HG02870 (cell line): ENCODE results near the gene ACIN1.
A peak's percentile ranks its signal among the peaks of the same experiment; 100 is the strongest.

Experiments
- ATAC-seq: cut with Tn5 transposase; IDR thresholded peaks from one replicate; pipeline ENCODE4 v1.9.1; 2021; ENCODE audit warnings: mild to moderate bottlenecking, moderate library complexity; ENCODE audit not compliant: unreplicated experiment

ACIN1 gene

DNA sequence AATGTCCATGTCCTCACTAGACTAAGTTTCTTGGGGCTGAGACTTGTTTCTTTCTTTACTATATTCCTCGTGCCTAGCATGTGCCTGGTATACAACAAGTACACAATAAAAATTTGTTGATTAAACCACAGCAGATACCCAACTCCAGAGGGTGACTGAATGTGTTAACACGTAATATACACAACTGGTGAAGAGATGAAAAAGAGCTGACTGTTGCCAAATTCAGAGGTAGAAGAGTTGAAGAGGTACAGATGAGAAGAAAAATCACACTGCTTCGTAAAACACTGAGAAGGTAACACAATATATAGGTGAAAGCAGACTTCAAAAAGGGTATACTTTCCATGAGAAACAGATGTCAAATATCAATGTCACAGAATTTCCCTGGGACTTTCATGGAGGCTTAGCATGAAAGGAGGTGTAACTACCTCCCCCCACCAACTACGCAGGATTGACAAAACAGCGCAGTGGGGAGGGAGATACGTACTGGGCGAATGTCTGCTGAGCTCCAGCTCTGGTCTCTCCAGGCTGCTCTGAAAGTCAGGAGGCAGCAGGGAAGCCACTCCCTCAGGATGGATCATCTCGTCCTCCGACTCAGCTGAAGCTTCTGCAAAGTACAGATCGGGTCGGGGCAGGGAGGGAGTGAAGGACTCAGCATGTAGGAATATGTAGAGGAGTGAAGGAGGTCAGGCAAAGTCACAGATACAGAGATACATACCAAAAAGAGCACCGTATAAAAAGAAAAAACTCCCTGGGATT is 5.3 kb downstream of the ACIN1 start:
- ATAC-seq: no peak

- no peak for ATAC-seq
Observed at GRCh38 chr14:23086565-23086964, 8.4 kb downstream of the ACIN1 start.

- ATAC-seq: no peak
Observed at GRCh38 chr14:23085458-23085857, 9.5 kb downstream of the ACIN1 start.

GRCh38 chr14:23080474-23080873 is 14.5 kb downstream of the ACIN1 start:
- no peak for ATAC-seq

DNA sequence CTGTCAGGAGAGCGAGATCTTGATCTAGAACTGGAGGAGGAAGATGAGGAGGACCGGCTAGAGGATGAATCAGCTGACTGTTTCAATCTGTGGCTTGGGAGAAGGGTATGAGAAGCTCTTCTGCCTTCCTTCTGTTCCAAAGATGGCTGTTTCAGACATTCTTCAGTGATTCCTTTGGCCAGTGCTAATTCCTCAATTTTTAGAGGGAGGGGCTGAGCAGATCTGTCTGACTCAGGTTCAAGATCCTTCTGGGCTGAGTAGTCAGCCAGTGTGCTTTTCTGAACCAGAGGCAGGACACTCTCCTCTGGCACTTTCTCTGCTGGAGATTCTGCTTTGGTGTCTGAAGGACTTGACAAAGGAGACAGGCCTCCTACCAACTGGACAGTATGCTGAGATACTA is 15.2 kb downstream of the ACIN1 start:
- no peak for ATAC-seq

DNA sequence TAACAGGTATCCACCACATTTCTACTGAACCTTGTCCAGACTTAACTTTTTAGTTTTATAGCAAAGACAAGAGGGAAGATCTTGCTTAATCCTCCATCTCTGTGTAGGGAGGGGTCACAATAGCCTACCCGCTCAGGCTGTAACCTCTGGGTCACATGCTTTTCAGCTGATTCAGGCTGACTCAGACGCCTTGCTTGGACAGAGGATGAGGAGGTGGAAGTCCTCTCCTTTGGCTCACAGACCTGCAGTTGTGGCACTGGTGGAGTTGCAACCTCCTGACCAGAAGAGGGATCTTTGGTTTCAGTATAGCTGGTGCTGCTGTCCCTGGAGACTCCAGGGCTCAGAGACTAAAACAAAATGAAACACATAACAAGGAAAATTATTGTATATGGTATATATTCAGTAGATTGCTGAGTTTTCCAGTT is 16.2 kb downstream of the ACIN1 start:
- no peak for ATAC-seq

- no peak for ATAC-seq
Observed at GRCh38 chr14:23077962-23078361, 17.0 kb downstream of the ACIN1 start.

DNA sequence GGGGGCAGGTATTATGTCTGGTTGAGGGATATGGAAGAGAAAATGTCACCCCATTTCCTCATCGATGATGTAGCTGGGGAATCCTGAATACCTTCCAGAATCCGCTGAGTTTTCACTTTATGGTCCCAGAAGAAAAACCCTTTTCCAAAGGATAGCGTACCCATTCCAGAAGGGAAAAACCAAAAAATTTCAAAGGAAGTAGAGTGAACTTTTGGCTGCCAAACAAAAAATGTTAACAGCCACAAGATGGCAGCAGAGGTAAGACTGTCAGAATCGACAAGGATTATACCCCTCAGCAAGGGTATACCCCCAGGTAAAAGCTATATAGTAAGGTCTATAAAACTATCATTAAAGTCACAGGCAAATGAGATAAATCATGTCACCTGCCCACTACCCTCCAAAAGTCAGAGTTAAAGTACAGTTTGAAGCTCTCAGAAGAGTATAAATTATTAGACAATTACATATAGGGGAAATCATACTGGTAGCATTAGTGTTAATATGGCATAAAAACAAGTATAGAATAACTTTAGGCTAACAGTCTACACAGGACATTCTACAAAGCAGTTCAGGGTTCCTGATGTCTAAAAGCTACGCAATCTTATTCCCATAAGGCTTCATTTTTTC is 18.0 kb downstream of the ACIN1 start:
- ATAC-seq: no peak

DNA sequence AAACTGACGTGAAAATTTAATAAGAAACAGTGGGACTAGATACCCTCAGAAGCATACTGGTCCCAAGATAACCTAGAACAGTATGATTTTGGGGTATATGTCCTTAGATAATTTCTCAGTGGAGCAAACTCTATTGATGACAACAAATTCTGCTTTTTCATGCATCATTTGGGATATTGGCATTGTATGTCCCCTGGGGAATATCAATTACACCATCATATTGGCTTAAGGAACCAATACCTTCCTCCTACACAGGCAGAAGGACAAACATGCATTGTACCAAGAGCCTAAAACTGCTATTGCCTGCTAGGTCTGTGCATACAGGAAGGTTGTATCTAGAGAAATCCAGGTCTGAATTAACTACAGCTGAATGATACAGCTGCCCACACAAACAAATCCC is 20.0 kb downstream of the ACIN1 start:
- ATAC-seq: no peak

- ATAC-seq: no peak
Observed at GRCh38 chr14:23071921-23072539, 22.9 kb downstream of the ACIN1 start.

DNA sequence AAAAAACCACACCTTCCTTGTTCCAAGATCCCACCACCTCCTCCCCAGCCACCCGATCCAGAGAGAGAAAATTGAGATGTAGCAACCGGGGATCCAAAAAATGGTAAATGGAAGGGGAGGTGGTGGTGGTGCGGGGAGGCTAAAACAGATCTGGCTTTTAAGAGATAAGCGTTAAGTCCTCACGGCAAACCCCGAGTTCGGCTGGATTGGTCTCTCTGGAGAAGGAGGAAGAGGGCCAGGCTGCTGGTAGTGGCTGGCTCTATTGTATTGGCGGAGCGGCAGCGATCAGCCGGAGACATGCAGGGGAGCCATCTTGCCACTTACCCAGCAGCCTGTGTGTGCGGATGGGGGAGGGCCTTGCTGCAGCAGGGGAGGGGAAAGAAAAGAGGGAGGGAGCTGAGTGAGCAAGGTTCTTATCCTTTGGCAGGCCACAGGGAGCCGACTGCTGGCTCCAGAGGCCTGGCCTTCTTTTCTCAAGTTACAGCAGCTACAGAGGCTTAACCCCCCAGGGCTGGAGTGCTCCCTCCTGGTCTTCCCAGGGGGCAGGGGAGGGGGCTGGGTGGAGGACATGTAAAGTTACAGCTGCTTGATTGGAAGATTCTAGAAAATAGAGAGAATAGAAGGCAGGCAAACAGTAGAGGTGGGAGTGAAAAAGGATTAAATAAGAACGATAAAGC is 23.6 kb downstream of the ACIN1 start:
- ATAC-seq: peak; percentile 85

DNA sequence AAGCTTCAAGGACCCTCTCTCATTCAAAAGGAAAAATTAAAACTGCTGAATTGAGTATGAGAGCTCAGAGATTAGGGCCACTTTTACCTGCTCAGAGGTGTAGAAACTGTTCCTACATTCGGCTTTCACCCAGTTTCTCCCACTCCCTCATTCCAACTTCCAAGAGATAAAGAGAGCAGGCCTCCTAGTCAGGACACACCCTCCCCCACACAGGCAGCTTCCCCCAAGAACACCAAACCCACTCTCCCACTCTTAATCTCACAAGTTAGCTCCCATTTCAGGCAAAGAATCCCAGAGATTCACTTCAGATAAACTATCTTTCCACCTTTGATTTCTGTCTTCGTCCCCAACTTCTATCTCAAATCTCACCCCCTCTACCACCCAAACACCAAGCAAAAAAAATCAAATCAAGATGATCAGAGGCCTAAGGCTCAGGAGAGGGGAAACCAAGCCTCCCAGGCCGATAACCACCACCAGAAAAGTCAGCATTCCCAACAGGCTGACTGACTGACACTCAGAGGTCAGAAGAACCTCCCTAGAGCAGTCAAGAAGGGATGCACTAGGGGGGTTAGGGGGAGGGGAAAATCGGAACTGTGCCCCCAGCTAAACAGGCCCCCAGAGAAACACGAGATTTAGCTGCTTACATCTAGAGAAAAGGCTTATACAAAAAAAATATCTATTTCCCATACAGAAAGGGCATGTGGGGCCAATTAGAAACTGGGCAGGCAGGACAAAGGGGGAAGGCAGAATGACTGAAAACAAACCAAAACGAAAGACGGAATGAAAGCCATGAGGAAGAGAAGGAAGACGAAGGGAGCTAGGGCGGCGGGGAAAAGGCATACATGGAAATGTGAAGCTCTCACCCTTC is 24.4 kb downstream of the ACIN1 start:
- ATAC-seq: no peak

DNA sequence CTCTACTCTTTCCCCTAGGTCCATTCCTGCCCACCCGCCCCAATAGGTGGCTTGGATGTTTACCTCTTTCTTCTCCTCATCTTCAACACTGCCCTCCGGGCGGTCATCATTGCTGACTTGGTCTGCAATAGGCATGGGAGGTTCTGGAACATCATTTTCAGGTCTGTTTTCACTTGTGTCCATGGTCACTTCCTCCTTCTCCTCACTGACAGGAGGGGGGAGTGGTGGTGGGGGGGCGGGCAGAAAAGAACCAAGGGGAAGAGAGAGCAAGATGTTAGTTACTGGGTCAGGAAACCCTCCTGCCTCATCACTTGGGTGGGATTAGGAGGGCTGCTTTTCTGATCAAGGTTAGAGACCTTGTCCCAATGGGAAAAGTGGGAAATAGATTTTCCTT is 25.5 kb downstream of the ACIN1 start:
- no peak for ATAC-seq

DNA sequence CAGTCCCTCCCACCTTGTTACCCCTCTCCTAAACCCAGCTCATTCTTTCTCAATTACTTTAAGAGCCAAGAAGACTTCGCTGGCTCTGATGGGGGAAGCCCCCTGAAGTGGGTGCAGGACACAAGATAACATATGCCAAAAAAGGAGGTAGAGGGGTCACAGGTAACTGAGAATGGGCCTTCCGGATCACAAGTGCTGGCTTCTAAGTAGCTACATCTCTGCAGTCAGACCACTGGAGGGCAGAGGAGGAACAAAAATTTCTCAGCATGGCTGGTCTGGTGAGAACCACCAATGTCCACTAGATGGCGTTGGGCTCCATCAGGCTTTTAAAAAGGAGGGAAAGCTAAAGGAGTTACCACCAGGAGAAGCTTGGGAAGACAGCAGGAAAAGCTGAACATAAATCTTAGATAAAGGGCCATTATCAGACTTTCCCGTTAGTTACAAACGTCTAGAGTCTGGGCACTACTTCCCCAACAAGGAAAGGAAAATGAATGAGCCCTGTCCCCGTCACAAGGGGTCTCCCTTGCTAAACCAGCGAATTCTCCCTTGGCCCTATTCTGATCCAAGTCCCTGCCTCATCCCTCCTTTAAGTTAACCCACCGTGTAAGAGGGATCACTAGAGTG is 26.0 kb downstream of the ACIN1 start:
- ATAC-seq: peak; percentile 47

DNA sequence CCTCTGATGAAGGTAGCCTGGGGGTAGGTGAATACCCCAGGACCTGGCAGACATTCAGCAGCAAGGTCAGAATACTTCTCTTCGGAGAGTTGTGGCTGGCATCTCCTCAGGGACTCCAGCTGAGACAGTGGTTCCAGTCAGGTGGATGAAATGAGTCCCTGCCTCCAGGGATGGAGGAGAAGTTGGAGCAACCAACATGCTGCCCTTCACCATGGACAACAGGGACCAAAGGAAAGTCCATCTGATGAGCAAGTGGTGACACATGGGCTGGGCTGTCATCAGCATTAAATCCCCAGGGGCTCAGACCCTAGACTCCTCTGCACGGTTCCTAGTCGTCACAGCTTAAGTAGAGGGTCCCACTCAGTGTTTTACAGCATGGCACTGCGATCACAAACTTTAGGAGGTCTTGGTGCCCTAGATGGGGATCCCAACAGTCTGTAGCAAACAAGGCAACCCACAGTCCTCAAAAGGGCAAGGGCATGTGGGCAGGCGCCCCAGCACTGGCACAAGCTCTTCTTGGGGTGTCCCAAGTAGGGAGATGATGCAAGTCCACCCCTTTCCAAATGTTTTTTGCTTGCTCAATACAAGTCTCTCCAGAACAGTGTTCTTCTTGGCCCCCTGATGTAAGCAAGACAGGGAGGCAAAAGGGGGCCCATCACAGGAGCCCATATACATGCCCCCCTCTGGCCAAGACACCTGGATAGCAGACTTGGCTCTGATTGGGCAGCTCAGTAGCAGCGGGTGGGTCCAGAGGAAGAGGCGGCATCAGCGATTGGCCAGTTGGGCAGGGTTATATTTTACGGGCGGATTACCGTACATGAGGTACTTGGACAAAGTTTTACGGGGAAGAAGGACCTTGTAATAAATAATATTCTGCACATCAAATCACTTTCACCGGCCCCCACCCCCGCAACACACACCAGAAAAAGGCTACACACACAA is 26.8 kb downstream of the ACIN1 start:
- ATAC-seq: no peak

- ATAC-seq: no peak
Observed at GRCh38 chr14:23066855-23067744, 27.8 kb downstream of the ACIN1 start.

GRCh38 chr14:23066368-23066767 is 28.6 kb downstream of the ACIN1 start:
- ATAC-seq: no peak

GRCh38 chr14:23063601-23064000 is 31.3 kb downstream of the ACIN1 start:
- ATAC-seq: no peak
